SIG-M5 (cell line): Measurements from ENCODE around the gene NDUFA7.
"Not testable (repeated sequence)": the region's sequence is repeated elsewhere in the genome, so short reads cannot be mapped to it uniquely, and the experiment has no call there.

Experiments used
- DNase-seq: peaks from one replicate; lab custom pipeline; 2025; lab: John Stamatoyannopoulos, UW

The NDUFA7 gene

DNA sequence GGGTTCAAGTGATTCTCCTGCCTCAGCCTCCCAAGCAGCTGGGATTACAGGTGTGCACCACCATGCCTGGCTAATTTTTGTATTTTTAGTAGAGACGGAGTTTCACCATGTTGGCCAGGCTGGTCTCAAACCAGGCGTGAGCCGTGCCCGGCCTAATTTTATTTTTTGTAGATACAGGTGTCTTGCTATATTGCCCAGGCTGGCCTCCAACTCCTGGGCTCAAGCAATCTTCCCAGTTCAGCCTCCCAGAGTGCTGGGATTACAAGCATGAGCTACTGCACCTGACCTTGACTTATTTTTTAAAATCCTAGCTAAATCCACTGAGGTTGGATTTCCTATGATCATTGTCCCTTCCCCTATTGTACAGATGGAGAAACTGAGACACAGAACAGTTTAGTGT is 20.3 kb upstream of the NDUFA7 start:
- not testable (repeated sequence) for DNase-seq

DNA sequence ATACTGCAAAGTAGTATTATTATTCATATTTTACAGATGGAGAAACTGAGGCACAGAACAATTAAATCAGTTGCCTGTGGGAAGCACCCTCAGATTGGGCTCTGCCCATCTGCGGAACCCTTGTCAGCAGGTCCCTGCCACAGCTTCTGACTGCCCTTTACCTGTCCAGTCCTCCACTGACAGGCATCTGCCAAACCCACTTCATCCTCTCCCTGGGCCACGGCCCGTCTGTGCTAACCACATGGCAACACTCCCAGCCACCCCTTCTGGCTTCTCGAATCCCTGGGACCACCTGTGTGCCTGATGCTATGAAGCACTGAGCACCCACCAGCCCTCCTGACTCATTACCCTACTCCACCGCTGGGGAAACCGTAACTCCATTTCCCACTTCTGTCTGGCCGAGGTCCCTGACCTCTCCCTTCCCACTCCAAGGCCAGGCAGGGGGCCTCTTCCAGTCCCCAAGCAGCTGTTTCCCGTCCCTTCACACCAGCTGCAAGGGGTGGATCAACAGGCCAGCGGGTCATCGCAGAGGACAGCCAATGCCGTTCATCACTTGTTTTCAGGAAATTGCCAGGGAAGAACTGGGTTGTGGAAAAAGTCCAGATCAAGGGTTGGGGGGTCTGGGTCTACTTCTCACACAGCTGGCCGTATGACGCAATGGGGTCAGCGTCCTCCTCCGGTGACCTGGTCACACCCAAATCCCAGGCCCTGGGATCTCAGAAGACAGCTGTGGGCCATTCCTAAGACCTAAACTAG is 19.3 kb upstream of the NDUFA7 start:
- no peak for DNase-seq

- no peak for DNase-seq
Observed at GRCh38 chr19:8338835-8339234, 17.7 kb upstream of the NDUFA7 start.

- no peak for DNase-seq
Observed at GRCh38 chr19:8337728-8338127, 16.6 kb upstream of the NDUFA7 start.

DNA sequence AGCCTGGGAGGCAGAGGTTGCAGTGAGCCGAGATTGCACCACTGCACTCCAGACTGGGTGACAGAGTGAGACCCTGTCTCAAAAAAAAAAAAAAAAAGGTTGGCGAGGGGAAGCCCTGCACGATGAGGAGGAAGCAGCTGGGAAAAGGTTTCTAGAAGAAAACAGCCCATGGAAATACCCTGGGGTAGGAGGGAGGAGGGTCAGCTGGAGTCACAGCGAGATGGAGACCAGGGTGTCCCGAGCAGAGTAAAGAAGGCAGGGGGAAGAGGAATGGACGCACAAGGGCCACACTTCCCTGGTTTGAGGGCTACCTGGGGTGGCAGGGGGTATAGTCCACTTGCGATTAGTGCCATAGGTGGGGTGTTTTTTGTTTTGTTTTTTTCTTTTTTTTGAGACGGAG is 15.5 kb upstream of the NDUFA7 start:
- no peak for DNase-seq

- DNase-seq = no peak
Observed at GRCh38 chr19:8336072-8336569, 14.9 kb upstream of the NDUFA7 start.

DNA sequence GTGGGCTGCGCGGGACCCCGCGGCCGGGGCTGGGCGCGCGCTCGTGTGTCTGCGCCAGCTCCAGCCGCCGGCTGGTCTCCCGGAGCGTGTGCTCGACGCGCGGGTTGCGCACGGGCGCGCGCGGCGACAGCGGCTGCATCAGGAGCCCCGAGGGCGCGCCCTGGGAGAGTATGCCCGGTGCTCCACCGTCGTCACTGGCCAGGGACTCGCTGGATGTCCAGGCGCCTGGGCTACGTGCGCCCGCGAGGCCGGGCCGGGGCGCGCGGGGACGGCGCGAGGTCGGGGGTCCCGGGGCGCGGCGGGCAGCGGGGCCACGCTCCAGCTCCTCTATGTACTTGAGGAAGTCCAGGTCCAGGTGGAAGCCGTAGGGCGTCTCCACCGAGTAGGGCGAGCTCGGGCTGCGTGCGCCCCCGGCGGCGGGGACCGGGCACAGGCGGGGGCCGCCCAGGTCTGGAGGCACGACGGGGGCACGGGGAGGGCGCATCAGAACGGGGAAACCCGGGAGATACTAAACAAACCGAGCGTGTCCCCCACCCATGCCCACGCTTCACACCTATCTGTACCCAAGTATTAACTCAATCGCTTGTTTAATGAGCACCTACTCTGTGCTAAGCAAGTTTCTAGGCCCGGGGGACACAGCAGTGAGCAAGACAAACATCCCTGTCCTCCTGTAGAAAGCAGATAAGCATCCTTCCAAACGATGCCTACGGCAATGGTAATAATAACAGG is 14.3 kb upstream of the NDUFA7 start:
- DNase-seq = no peak

DNA sequence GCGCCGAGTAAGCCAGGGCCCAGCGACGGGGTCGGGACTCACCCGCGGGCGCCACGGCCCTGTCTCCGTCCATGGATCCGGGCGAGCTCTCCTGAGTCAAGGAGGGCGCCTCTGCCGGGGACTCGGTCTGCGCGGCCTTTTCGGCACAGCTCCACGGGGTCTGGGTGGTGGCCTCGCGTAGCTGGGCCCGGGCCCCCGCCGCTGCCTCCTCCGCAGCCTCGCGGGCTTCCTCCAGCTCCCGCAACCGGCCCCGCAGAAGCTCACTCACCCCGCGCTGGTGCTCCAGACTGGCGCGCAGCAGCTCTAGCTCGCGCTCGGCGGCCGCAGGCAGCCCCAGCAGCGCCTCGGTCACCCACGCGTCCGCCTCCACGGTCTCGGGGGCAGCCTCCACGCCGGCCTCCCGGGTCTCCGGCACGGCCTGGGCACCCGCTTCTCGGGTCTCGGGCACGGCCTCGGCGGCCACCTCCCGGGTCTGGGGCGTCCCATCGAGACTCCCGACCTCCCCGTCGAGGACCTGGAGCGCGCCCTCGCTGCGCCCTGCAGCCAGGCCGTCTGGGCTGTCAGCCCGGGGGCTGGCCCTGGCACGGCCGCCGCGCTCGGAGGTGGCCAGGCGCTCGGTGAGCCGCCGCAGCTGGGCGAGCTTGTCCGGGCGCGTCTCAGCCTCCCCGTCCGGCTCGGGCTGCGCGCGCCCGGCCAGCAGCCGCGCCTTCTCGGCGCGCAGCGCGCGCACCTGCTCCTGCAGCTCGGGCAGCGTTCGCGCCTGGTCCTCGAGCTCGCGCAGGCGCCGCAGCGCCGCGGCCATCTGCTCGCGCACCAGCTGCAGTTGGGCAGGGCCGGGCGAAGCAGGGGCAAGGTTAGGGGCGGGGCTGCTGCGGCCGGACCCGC is 13.5 kb upstream of the NDUFA7 start:
- no peak for DNase-seq

- DNase-seq = no peak
Observed at GRCh38 chr19:8333767-8334457, 12.7 kb upstream of the NDUFA7 start.

DNA sequence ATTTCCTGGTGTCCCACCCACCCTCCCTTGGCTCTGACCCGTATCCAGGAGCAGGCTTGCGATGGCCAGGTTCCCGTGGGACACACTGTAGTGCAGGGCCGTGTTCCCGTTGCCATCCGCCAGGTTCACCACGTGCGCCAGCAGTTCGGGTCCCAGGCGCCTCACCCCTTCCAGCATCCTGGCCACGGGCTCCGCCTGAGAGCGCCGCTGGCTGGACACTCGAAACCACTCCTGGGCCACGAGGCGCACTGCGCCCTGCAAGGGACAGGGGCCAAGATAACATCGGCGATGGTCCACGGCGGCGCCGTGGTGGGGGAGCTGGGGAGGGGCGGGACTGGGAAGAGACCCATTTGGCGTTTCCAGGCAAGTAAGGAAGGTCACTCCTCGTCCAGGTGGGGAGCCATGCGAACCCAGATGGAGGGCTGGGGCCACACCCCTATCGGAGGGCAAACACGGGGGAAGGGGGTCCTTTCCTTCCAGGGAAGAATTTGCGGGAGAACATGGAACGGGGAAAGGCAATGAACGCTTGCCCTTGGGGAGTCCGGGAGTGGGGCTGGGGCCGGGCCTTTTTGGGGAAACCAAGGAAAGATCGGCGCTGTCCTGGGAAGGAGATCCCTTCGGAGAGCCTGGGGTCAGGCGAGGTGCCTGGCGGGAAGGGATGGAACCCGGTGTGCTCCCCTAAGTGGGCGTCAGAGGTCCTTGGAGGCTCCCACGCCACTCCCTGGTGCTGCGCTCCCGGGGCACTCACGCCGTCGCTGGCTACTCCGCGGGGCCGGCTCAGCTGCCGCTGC is 12.0 kb upstream of the NDUFA7 start:
- no peak for DNase-seq

- no peak for DNase-seq
Observed at GRCh38 chr19:8331263-8331845, 10.2 kb upstream of the NDUFA7 start.

- DNase-seq = no peak
Observed at GRCh38 chr19:8329996-8330395, 8.8 kb upstream of the NDUFA7 start.

DNA sequence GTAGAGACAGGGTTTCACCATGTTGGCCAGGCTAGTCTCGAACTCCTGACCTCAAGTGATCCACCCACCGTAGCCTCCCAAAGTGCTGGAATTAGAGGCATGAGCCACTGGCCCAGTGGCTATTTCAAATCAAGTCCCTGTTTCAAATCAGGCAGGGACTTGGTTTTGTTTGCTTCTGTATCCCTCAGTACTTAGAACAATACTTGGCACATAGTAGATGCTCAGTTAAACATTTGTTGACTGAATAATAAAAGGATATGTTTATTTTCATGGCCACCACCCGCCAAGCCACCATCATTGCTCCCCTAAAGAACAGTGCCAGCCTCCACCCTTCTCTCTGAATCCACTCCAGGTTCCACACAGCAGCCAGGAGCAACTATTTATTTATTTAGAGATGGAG is 4.3 kb upstream of the NDUFA7 start:
- no peak for DNase-seq

DNA sequence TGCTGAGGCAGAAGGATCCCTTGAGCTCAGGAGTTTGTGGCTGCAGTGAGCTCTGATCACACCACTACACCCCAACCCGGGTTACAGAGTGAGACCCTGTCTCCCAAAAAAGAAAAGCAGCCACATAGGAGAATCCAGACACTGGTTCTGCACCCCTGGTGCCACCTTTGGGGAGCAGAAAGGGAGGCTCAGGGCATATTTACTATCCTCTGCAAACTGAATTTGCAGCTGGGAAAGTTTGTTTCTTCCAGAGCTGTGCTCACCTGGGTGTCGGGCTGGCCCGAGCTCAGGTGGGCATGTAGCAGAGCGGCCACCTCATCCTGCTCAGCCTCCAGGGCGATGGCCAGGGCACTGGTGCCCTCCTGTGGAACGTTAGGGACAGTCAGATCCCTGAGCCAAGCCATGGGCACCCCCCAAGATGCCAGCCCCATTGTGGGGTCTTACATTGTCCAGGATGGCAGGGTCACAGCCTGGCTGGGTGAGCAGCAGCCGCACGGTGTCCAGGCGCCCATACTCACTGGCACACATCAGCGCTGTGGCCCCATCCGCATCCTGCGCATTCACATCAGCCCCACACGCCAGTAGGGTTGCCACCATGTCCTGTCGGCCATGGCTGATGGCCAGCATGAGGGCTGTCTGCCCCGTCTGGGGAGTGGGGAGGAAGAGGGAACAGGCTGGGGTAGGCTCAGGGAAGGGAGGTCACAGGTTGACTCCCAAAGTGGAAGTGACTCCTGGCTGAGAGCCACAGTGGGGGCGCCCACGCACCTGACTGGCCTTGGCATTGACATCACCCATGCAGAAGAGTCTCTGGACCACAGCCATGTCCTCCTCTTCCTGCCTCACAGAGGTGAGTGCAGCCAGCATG is 3.2 kb upstream of the NDUFA7 start:
- DNase-seq = no peak

GRCh38 chr19:8323781-8324185 is 2.6 kb upstream of the NDUFA7 start:
- no peak for DNase-seq

DNA sequence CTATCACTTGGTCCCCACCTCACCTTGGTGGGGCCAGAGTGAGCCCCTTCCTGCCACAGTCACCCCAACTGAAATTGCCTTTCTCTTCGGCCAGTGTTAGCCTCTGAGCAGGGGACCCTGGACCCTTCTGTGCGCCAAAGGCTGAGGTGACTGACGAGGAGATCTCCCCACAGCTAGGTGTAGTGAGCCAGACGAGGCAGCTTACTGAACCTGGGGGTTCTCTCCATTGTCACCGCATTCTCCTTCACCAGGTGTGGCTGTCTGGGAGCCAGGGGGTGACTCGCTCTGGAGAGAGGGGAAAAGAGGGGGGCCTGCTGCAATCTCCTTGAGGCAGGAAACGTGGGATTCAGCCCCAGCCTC is 1.4 kb upstream of the NDUFA7 start:
- DNase-seq = no peak

GRCh38 chr19:8321986-8322637 is 937 bp upstream of the NDUFA7 start:
- DNase-seq = no peak

DNA sequence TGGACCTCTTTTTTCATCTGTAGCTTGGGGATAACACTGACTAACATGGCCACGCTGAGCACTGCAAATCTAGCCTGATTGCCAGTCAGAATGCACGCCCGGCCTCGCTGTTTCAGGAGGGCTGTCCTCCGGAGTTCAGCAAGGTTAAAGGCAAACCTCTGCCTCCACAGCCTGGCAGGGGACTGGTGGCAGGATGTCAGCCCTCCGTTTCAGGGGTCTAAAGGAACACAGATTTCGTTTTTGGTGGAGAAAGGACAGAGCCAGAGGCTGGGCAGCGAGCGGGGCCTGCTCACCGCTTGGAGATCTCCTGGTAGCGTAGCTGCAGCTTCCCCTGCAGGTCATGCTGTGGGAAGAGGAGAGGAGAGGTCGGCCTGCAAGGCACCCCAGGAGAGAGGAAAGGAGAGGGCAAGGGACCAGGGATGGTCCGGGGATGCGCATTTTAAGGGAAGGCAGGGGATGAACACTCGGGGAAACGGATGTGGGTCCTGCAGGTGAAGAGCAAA is 560 bp downstream of the NDUFA7 start:
- DNase-seq = no peak
